HepG2 (cell line): Measurements from ENCODE around the gene VGF. TPM values are rescaled to one million over a fixed set of nuclear protein-coding genes. Genes with fewer than 3 reads are reported as not detected.

Experiments used
- AKAP8 ChIP-seq: sonication (generic); formaldehyde crosslinking; IDR thresholded peaks from 2 replicates; pipeline ENCODE4 v1.5.1; 2020; ENCODE audit warnings: mild to moderate bottlenecking, missing genetic modification reagents
- CREM ChIP-seq, 2 experiments: sonication (generic) in 1 of 2; formaldehyde crosslinking in 1 of 2; IDR thresholded peaks; 2 replicates each; pipeline versions ENCODE4 v1.4.0 to v1.6.1; 2016 to 2020; ENCODE audit warnings: antibody characterized with exemption in 1 of 2, mild to moderate bottlenecking in 1 of 2, missing genetic modification reagents in 1 of 2
- DNMT1 ChIP-seq: sonication (generic); formaldehyde crosslinking; IDR thresholded peaks from 2 replicates; pipeline ENCODE4 v1.5.1; 2020; ENCODE audit warnings: mild to moderate bottlenecking, missing genetic modification reagents
- HBP1 ChIP-seq: IDR thresholded peaks from 2 replicates; pipeline ENCODE4 v1.6.1; 2016; ENCODE audit warnings: low read depth, control low read depth
- IRF2 ChIP-seq: IDR thresholded peaks from 2 replicates; pipeline ENCODE4 v1.6.1; 2018; ENCODE audit warnings: missing genetic modification reagents, missing compliant biosample characterization
- MYPOP ChIP-seq: sonication (generic); formaldehyde crosslinking; IDR thresholded peaks from 2 replicates; pipeline ENCODE4 v1.8.1; 2023; ENCODE audit warnings: mild to moderate bottlenecking, moderate library complexity, missing genetic modification reagents
- PAF1 ChIP-seq: IDR thresholded peaks from 2 replicates; pipeline ENCODE4 v1.6.1; 2016; ENCODE audit warnings: missing genetic modification reagents, missing compliant biosample characterization
- SETDB1 ChIP-seq: sonication (generic); formaldehyde crosslinking; IDR thresholded peaks from 2 replicates; pipeline ENCODE4 v1.5.1; 2020; ENCODE audit warnings: missing genetic modification reagents, mild to moderate bottlenecking, borderline replicate concordance
- SP140L ChIP-seq: sonication (generic); formaldehyde crosslinking; IDR thresholded peaks from 2 replicates; pipeline ENCODE4 v1.4.0; 2020; ENCODE audit warnings: missing genetic modification reagents, borderline replicate concordance
- STAT5B ChIP-seq: sonication (generic); formaldehyde crosslinking; IDR thresholded peaks from 2 replicates; pipeline ENCODE4 v1.4.0; 2020; ENCODE audit warnings: missing genetic modification reagents
- TGIF2 ChIP-seq: IDR thresholded peaks from 2 replicates; pipeline ENCODE4 v1.6.1; 2016; ENCODE audit warnings: control low read depth, missing compliant biosample characterization
- ZNF18 ChIP-seq: sonication (generic); formaldehyde crosslinking; IDR thresholded peaks from 2 replicates; pipeline ENCODE4 v1.8.0; 2022; ENCODE audit warnings: mild to moderate bottlenecking, missing genetic modification reagents; ENCODE audit not compliant: insufficient replicate concordance
- ZNF318 ChIP-seq: sonication (generic); formaldehyde crosslinking; IDR thresholded peaks from 2 replicates; pipeline ENCODE4 v1.4.0; 2020; ENCODE audit warnings: mild to moderate bottlenecking, missing genetic modification reagents
- ZNF558 ChIP-seq: sonication (generic); formaldehyde crosslinking; IDR thresholded peaks from 2 replicates; pipeline ENCODE4 v1.9.0; 2022; ENCODE audit warnings: mild to moderate bottlenecking, missing genetic modification reagents, borderline replicate concordance
- ZNF891 ChIP-seq: sonication (generic); formaldehyde crosslinking; IDR thresholded peaks from 2 replicates; pipeline ENCODE4 v1.5.0; 2020; ENCODE audit warnings: mild to moderate bottlenecking, missing genetic modification reagents
- polyA plus RNA-seq, 8 experiments: library from polyadenylated mRNA; depleted of rRNA in 3 of 8; stranded (reverse) in 7 of 8; unstranded in 1 of 8; fragments of >200 nt; fragmentation: Illumina TruSeq in 4 of 8; extraction: Trizol in 4 of 8; gene quantifications; 2 replicates each; pipeline versions ENCODE4 v1.2.1 to v1.2.3, GENCODE V29; 2011 to 2016; ENCODE audit warnings: low read depth in 4 of 8, missing spikeins in 1 of 8, mixed read lengths in 1 of 8; ENCODE audit not compliant: insufficient read depth in 1 of 8
- total RNA-seq, 5 experiments: library from RNA; depleted of rRNA; stranded (reverse); fragments of >200 nt; fragmentation: Illumina TruSeq; extraction: Trizol; gene quantifications; 2 replicates each; pipeline ENCODE4 v1.2.3, GENCODE V29; 2016; ENCODE audit warnings: low read depth in 1 of 5

Gene VGF
- total and polyA plus RNA-seq, 2 of the 13 experiments (the other 11 are each of a cell fraction or from before 2014, with no cell fraction given), result 0.12 to 0.46 TPM

GRCh38 chr7:101165075-101165957, at the start of gene VGF (continued):
- peak; percentile 56 for TF ChIP-seq CREM (IDR thresholded peaks at IDR 0.05)
- TF ChIP-seq CREM (CRISPR knock-in tag; IDR thresholded peaks at IDR 0.05), result no peak
- peak; percentile 59; the same call in 1 of the 2 replicates for TF ChIP-seq ZNF318 (CRISPR knock-in tag)
- peak; percentile 96 for TF ChIP-seq DNMT1 (CRISPR knock-in tag)
- peak; percentile 97 for TF ChIP-seq MYPOP (CRISPR knock-in tag)
- peak; percentile 97 for TF ChIP-seq IRF2 (CRISPR knock-in tag)
- TF ChIP-seq ZNF891 (CRISPR knock-in tag), result peak; percentile 90
- TF ChIP-seq ZNF558 (CRISPR knock-in tag), result peak; percentile 99; the same call in 1 of the 2 replicates
- no peak for TF ChIP-seq SETDB1 (CRISPR knock-in tag)
- TF ChIP-seq HBP1, result peak; percentile 100
- TF ChIP-seq ZNF18 (CRISPR knock-in tag), result peak; percentile 95
- TF ChIP-seq TGIF2, result peak; percentile 99
- peak; percentile 97 for TF ChIP-seq STAT5B (CRISPR knock-in tag)
- peak; percentile 96 for TF ChIP-seq AKAP8 (CRISPR knock-in tag)
- TF ChIP-seq PAF1 (CRISPR knock-in tag), result no peak
- TF ChIP-seq SP140L (CRISPR knock-in tag), result no peak
